ENCODE data around the gene M1AP. TPM values are rescaled to one million over a fixed set of nuclear protein-coding genes. Genes with fewer than 3 reads are reported as not detected.

M1AP gene
- total RNA-seq, 1 experiment from 2014 or later, result not detected

DNA sequence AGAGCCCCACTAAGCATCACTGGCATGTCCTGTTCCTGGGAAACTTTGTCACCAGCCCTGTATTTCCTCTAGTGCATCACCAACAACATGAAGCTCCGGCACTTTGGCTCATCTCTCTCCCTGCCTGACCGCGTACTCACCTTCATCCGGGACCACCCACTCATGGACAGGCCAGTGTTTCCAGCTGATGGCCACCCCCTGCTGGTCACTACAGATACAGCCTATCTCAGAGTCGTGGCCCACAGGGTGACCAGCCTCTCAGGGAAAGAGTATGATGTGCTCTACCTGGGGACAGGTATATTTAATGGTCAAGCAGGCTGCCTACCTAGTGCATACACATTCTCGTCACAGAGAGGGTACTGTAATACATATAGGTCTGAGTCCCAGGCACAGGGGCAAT lies 27.0 kb upstream of the M1AP start:
- DNase-seq (ENCODE audit: low read depth in 1 of 2, low spot score in 2 of 2), result no peak
- no peaks in the 10 kb centered on the region for H3K4me1 ChIP-seq (replicated peaks)
- H3K36me3 ChIP-seq, result no peaks in the 10 kb centered on the region
- no peaks in the 10 kb centered on the region for H3K27me3 ChIP-seq (replicated peaks)
- no peaks in the 10 kb centered on the region for H3K9me3 ChIP-seq (replicated peaks)
- H3K4me3 ChIP-seq, result no peak overlapping the region
- no peak overlapping the region for H3K27ac ChIP-seq

DNA sequence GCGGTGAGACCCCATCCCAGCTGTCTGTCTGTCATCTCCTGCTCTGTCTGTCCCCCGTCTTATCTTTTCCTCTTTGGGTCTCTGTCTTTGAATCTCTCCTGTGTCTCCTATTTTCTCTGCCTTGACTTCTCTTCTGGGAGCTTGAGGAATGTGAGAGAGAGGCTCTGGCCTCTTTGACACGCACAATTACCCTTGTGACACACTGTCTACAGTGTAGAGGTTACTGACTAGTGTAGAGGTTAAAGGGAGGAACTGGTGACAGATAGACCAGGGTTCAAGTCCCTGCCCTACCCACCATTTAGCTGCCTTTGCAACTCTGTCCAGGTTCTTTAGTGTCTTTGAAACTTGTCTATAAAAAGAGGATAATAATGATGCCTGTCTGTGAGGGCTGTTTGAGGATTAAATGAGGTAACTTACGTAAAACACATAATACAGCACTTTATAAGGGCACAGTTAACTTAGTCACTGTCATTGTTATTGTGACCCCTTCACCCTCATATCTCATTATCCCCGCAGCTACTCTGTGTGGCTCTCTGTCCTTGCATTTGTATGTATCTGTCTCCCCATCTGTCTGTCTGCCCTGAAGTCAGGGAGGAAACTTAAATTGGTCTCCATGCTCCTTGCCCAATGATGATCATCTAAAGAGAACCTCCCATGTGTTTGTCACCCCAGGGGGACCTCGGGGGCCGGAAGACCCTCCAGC lies 25.8 kb upstream of the M1AP start:
- H3K27me3 ChIP-seq (replicated peaks), result no peaks in the 10 kb centered on the region
- H3K4me1 ChIP-seq (replicated peaks), result no peaks in the 10 kb centered on the region
- H3K27ac ChIP-seq, result no peak overlapping the region
- H3K4me3 ChIP-seq, result no peak overlapping the region
- H3K9me3 ChIP-seq (replicated peaks), result no peaks in the 10 kb centered on the region
- DNase-seq (ENCODE audit: low read depth in 1 of 2, low spot score in 2 of 2), result no peak
- H3K36me3 ChIP-seq, result no peaks in the 10 kb centered on the region

DNA sequence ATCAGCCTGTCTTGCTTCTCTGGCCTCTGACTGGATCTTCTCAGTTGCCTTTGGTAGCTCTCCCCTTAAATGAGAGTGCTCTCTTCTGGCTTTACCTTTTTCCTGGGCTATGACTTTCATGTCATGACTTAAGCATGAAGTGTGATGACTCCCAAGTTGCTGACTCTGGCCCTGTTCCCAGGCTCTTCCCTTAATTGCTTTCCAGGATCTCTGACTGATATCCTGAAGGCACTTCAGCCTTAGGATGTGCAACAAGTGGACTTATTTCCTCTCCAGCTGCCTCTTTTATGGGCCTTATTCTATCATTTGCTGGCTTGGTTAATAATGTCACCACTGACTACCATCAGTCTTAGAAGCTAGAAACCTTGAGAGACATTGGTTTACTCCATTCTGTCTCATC lies 23.3 kb upstream of the M1AP start:
- no peak for DNase-seq (ENCODE audit: low read depth in 1 of 2, low spot score in 2 of 2)
- no peaks in the 10 kb centered on the region for H3K4me1 ChIP-seq (replicated peaks)
- no peaks in the 10 kb centered on the region for H3K9me3 ChIP-seq (replicated peaks)
- H3K4me3 ChIP-seq, result no peak overlapping the region
- no peaks in the 10 kb centered on the region for H3K27me3 ChIP-seq (replicated peaks)
- no peak overlapping the region for H3K27ac ChIP-seq
- no peaks in the 10 kb centered on the region for H3K36me3 ChIP-seq

DNA sequence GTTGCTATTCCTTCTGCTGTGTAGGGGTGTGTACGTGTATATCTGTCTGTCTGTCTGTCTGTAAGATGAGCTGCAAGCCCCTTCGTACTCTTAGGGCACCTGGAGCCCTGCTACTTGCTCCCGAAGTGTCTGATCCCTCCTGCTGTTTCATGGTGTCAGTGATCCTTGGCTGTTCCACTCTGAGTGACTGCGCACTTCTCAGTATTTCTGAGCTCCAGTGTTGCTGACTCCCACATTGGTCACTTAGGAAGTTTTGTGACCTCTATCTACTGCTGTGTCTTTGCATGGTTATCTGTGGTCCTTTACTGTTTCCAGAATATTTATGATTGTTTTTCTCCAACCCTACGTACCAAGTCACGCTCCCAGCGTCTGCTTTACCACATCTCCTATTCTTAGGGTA lies 22.1 kb upstream of the M1AP start:
- DNase-seq (ENCODE audit: low read depth in 1 of 2, low spot score in 2 of 2), result no peak
- no peaks in the 10 kb centered on the region for H3K27me3 ChIP-seq (replicated peaks)
- H3K27ac ChIP-seq, result no peak overlapping the region
- no peaks in the 10 kb centered on the region for H3K36me3 ChIP-seq
- no peaks in the 10 kb centered on the region for H3K9me3 ChIP-seq (replicated peaks)
- H3K4me1 ChIP-seq (replicated peaks), result no peaks in the 10 kb centered on the region
- H3K4me3 ChIP-seq, result no peak overlapping the region

DNA sequence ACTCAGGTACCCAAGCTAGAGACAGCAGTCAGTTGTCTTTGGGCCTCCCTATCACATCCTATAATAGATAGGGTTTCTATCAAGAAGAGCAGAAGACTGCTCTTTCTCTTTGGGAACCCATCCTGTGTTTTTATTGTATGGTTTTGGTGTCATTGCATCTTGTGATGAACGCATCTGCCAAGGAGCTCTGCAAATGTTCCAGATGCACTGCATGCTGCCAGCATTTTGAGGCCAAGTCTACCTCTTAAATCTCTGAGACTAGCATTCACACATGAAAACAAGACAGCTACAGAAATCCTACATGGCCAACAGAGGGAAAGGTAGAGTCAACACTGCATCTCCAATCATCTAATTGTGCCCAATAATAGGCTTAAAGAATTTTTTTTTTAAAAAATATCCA lies 20.0 kb upstream of the M1AP start:
- H3K9me3 ChIP-seq (replicated peaks), result no peaks in the 10 kb centered on the region
- no peak for DNase-seq (ENCODE audit: low read depth in 1 of 2, low spot score in 2 of 2)
- no peaks in the 10 kb centered on the region for H3K4me1 ChIP-seq (replicated peaks)
- H3K36me3 ChIP-seq, result no peaks in the 10 kb centered on the region
- H3K27ac ChIP-seq, result no peak overlapping the region
- H3K4me3 ChIP-seq, result no peak overlapping the region
- no peaks in the 10 kb centered on the region for H3K27me3 ChIP-seq (replicated peaks)

DNA sequence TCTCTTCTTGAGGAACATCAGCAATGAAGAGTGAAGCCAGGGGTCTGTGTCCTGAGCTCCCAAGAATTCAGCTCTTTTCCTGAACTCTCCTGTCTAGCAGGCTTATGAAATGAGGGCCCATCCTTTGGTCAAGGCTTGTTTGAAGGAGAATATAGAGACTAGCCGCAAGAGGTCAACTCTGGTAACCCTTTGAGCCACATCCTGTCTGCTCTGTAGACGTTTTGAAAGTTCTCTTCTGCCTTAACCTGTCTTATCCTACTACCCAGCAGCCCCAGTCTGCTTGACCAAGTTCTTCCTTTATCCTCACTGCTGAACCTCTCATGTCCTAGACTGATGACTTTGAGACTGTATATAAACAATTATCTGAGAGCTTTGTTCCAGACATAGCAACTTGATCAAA lies 11.3 kb upstream of the M1AP start:
- DNase-seq (ENCODE audit: low read depth in 1 of 2, low spot score in 2 of 2), result no peak
- H3K9me3 ChIP-seq (replicated peaks), result no peaks in the 10 kb centered on the region
- H3K36me3 ChIP-seq, result no peaks in the 10 kb centered on the region
- H3K4me3 ChIP-seq, result no peak overlapping the region
- H3K27me3 ChIP-seq (replicated peaks), result no peaks in the 10 kb centered on the region
- peaks cover 4% of the 10 kb centered on the region; the same call in 1 of the 2 replicates for H3K4me1 ChIP-seq (replicated peaks)
- H3K27ac ChIP-seq, result no peak overlapping the region

DNA sequence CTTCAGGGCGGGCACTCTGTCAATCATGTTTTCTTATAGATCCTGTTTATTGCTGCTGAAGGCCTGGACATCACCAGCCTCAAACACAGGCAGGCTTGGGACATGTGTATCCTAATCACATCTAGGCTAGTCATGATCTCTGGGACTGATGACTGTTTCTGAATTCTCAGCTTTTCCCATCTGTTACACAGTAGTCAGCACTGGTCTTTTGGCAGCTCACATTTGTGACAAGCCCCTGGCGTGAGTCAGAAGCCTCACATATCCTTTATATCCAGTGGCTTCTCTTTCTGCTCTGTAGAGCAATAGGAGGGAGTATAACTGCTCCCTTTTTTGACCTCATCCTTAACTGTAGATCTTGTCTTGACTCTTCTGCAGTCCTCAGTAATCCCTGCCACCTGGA lies 10.4 kb upstream of the M1AP start:
- Histone ChIP-seq H3K9me3 (replicated peaks) (no peaks in the 10 kb centered on the region), H3K4me3 (no peak overlapping the region), H3K4me1 (replicated peaks) (peaks cover 8% of the 10 kb centered on the region), H3K27me3 (replicated peaks) (no peaks in the 10 kb centered on the region), H3K36me3 (no peaks in the 10 kb centered on the region), H3K27ac (no peak overlapping the region)
- DNase-seq (ENCODE audit: low read depth in 1 of 2, low spot score in 2 of 2), result no peak

DNA sequence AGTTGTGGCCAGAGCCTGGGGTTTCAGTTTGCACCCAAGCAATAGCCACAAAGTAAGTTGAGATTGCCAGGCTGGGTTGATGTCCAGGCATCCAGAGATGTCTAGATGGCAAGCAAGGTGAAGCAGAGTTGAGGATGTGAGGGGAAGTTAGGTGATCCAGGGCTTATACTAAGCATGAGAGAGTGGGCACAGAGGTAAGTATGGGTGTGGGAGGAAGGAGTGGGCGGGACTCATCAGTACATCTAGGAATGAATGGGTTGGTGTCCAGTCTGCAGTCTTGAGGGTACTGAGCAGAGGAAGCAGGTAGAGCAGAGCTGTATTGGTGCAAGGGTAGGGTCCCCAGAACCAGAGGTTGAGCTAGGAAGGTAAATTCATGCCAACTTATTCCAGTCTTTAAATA lies 7.4 kb upstream of the M1AP start:
- H3K27ac ChIP-seq, result no peak overlapping the region
- no peaks in the 10 kb centered on the region for H3K36me3 ChIP-seq
- no peaks in the 10 kb centered on the region for H3K9me3 ChIP-seq (replicated peaks)
- DNase-seq (ENCODE audit: low read depth in 1 of 2, low spot score in 2 of 2), result no peak
- H3K4me3 ChIP-seq, result no peak overlapping the region
- no peaks in the 10 kb centered on the region for H3K27me3 ChIP-seq (replicated peaks)
- peaks cover 10% of the 10 kb centered on the region for H3K4me1 ChIP-seq (replicated peaks)

DNA sequence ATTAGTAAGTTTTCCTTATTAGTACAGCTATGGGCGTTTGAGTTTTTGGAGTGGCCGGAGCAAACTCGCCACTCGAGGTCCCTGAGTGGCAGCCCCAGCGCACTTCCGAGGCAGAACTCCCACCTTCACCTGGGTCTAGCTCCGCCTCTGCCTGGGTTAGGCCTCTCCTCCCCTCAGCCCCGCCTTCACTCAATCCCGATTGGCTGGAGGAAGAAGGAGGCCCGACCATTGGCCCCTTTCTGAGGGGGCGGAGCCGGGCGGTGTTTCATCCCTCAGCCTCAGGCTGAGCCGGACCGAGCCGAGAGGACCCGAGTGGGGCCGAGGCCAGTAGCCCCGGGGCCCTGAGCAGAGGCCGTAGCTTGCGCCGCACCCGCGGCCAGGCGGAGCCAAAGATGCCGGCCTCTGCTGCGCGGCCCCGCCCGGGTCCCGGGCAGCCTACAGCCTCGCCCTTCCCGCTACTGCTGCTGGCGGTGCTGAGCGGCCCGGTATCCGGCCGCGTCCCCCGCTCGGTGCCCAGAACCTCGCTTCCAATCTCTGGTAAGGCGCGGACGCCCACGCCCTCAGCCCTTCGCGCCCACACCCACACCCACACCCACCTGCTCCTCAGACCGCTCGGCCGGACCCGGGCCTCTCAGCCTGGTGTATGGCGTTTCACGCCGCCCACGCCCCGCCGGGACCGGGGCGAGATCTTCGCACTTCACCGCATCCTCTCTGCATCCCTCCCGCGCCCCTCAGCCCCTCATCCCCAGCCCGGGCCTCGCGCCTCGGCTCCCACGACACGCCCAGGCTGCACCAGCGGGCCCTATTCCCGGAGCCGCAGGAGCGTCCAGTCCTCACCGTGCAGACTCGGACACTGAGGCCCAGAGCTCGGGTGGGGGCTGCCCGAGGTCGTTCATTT lies 6.1 kb upstream of the M1AP start, which contains the start of gene SEMA4F:
Gene SEMA4F, plus strand, starts transcription at position 263 of the 898 bp plus-strand sequence. Its CDS starts 130 bp downstream, at position 393.
- H3K27me3 ChIP-seq (replicated peaks), result no peaks in the 10 kb centered on the region
- no peaks in the 10 kb centered on the region for H3K36me3 ChIP-seq
- H3K4me1 ChIP-seq (replicated peaks), result peaks cover 10% of the 10 kb centered on the region
- DNase-seq (ENCODE audit: low read depth in 1 of 2, low spot score in 2 of 2), result peak; percentile 95 to 97
- H3K27ac ChIP-seq, result no peak within 1 kb of the TSS
- peak within 1 kb of the TSS; percentile 55 for H3K4me3 ChIP-seq
- H3K9me3 ChIP-seq (replicated peaks), result no peaks in the 10 kb centered on the region

DNA sequence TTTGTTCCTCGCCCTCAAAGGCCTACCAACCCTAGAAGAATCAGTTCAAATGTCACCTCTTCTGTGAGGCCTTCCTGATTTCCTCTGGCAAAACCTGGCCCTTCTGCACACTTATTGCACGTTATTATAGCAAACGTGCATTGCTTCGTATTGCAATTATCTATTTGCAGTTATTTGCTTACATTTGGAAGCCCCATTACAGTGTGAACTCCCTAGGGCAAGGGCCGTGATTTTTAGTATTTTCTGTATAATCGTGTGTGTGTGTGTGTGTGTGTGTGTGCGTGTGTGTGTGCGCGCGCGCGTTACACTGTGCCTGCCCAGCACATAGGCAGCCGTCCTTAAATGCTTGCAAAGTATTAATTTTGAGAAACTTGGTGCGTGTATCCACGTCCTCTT lies 5.5 kb upstream of the M1AP start:
- no peaks in the 10 kb centered on the region for H3K36me3 ChIP-seq

DNA sequence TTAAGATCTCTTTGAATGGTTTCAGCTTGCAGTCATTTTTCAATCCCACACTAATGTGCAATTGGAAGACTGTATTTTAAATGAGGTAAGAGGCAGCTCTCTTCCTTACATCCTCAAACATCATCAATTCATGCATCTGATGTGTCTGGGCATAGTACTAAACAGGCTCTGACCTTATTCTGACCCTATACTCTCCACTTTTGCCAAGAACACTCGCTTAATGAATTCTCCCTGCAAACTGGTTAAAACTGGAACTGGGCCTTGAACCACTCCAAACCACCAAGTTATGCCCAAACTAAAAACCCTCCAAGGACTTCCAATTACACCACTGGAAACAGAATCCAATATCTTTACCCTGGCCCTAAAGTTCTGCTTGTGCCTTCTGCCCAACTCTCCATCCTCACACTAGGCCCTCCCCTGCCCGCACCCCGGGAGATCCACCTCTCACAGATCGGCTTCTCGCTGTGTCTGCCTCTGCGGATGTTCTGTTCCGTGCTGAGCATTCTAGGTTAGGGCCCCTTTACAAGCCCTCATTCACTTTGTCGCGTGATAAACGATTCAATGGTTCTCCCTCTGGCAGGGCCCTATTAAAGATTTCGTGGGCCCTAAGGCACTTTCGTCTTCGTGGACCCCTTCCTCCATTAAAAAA lies 1.2 kb downstream of the M1AP start:
- no peak overlapping the region for H3K27ac ChIP-seq
- no peaks in the 10 kb centered on the region for H3K9me3 ChIP-seq (replicated peaks)
- no peaks in the 10 kb centered on the region for H3K27me3 ChIP-seq (replicated peaks)
- no peaks in the 10 kb centered on the region for H3K36me3 ChIP-seq
- no peak for DNase-seq (ENCODE audit: low read depth in 1 of 2, low spot score in 2 of 2)
- no peaks in the 10 kb centered on the region for H3K4me1 ChIP-seq (replicated peaks)
- no peak overlapping the region for H3K4me3 ChIP-seq

More for the DNA sequence above, 5.5 kb upstream of the M1AP start:
- Histone ChIP-seq H3K27me3 (replicated peaks) (no peaks in the 10 kb centered on the region), H3K4me3 (peak overlapping the region; percentile 55), H3K9me3 (replicated peaks) (no peaks in the 10 kb centered on the region), H3K27ac (no peak overlapping the region), H3K4me1 (replicated peaks) (peaks cover 10% of the 10 kb centered on the region)
- no peak for DNase-seq (ENCODE audit: low read depth in 1 of 2, low spot score in 2 of 2)

DNA sequence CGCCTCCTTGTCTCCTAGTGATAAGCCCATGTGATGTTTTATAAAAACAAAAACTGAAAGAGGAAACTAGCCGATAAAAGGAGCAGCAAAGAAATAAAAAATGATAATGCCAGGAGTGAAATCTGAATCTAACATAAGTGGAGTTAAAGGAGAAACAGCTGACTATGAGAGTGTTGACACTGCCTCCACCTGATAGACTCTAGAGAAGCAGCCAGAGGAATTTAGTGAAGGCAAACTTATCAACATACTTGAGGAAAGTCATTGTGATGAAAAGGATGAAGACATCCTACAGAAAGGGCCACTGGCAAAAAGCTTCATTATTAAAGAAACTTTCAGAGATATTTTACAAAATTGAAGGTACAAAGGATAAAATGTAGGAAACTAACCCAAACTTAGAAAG lies 1.9 kb downstream of the M1AP start:
- Histone ChIP-seq H3K4me3 (no peak overlapping the region), H3K36me3 (no peaks in the 10 kb centered on the region), H3K9me3 (replicated peaks) (no peaks in the 10 kb centered on the region), H3K4me1 (replicated peaks) (no peaks in the 10 kb centered on the region), H3K27ac (no peak overlapping the region), H3K27me3 (replicated peaks) (no peaks in the 10 kb centered on the region)
- DNase-seq (ENCODE audit: low read depth in 1 of 2, low spot score in 2 of 2), result no peak

DNA sequence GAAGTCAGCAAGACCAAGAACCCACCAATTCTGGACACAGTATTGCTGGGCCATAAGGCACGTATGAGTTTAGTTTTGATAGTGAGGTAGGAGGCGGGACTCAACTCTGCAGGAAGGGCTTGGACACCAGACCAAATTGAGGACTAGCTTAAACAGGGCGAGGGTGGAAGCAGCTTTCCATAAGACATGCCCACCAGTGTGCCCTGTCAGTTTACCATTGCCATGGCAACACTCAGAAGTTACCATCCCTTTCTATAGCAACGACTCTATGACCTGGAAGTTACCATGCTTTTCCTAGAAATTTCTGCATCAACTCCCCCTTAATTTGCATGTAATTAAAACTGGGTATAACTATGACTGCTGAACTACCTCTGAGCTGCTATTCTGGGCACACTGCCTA lies 2.8 kb downstream of the M1AP start:
- Histone ChIP-seq H3K4me1 (replicated peaks) (no peaks in the 10 kb centered on the region), H3K27ac (no peak overlapping the region)

DNA sequence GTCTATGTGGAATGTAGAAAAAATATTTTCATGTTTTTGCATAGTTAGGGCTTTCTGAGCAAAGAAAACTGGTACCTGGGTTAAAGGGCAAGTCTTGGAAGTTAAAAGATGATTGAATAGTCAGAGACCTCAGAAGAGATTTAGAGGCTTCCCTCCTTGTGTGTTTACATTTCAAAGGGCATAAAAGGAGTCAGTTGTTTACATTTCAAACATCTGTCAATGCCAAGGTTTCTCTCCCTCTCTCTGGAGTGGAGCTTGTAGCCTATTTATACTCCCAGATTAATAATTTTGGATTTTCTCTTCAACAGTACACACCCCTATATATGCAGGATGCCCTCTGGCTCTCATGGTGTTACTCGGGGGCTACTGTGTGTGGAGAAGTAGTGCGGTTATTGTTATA lies 8.6 kb downstream of the M1AP start:
- no peak overlapping the region for H3K27ac ChIP-seq
- H3K4me1 ChIP-seq (replicated peaks), result no peaks in the 10 kb centered on the region
- no peak overlapping the region for H3K4me3 ChIP-seq
- peaks cover 6% of the 10 kb centered on the region; the same call in 1 of the 2 replicates for H3K27me3 ChIP-seq (replicated peaks)
- H3K36me3 ChIP-seq, result no peaks in the 10 kb centered on the region
- DNase-seq (ENCODE audit: low read depth in 1 of 2, low spot score in 2 of 2), result no peak
- H3K9me3 ChIP-seq (replicated peaks), result no peaks in the 10 kb centered on the region

More for the DNA sequence above, 2.8 kb downstream of the M1AP start:
- no peaks in the 10 kb centered on the region for H3K36me3 ChIP-seq
- no peak for DNase-seq (ENCODE audit: low read depth in 1 of 2, low spot score in 2 of 2)
- H3K4me3 ChIP-seq, result no peak overlapping the region
- H3K27me3 ChIP-seq (replicated peaks), result no peaks in the 10 kb centered on the region
- no peaks in the 10 kb centered on the region for H3K9me3 ChIP-seq (replicated peaks)

Measured in SJSA1 (cell line).